ENCODE data around the gene CCM2. TPM values are rescaled to one million over a fixed set of nuclear protein-coding genes. Genes with fewer than 3 reads are reported as not detected.
"Not testable (repeated sequence)": the region's sequence is repeated elsewhere in the genome, so short reads cannot be mapped to it uniquely, and the experiment has no call there.

Gene CCM2
- polyA plus RNA-seq, 1 donor = 27.0 TPM

DNA sequence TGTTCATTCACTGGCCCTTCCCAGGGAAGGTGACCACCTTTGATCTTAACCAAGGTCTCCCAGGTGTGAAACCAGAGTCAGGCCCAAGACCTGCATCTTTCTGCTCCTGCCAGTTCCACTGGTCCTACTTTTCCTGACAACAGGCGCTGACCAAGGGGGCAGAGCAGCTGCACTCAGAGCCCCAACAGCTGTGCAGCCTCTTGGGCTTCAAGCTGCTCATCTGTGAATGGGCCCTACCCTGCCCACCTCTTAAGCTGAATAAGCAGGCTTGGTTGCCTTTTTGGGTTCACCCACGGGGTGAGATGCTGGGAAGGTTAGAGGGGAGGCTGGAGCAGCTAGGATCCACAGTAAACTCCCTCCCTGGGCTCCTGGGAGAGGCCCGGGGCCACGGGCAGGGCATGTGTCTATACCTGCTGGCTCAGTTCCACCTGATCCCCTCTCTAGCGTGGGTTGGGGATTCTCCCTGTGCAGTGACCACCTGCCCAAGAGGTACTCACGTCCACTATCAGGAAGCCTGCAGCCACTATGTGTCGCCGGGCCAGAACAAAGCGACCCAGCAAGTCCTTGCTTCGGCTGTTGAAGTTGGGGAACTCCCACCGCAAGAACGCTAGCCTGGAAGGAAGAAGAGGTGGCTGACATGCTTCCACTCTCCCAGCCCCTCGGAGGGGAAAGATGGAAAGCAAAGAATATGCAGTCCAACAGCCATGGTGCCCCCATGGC lies 100.9 kb downstream of the CCM2 start:
- no peak for DNase-seq

- DNase-seq = no peak
These were observed 101.7 kb downstream of the CCM2 start for GRCh38 chr7:45101748-45102147.

DNA sequence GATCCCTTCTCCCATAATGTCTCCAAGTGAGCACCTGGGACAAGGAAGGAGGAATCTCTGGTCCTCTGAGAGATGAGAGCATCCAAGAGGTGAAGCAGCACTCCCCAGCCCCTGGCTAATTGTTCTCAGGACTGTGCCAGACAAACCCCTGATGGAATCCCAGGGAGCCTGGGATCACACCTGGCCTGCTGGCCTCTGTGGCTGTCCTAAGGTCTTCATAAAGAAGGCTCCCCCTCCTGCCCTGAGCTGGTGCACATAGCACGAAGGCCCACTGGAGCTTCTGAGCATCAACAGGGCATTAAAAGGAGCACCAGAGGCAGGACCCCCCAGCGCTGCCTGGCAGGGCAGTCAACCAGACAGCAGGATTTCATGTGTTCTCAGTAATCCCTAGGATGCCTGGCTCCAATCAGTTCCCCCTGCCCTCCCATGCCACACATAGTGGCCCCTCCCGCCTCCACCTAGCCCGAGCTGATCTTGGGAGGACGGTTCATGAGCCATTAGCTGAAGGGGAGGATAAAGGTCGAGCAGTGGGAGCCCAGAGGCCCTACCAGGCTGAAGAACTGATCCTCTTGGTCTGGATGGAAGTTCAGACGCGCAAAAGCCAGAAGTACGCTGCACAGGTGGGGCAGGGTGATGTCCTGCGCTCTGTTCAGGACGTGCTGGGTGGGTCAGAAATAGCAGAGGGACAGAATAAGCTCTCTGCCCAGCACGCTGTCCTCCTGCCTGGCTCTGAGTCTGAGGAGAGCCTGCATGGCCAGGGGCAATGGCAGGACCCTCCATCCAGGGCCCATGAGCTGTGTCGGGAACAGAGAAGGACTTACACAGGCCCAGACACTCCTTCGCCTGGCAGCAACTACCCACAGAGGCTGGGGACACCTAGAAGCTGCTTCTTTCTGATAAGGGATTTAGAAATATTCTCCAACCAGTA lies 103.0 kb downstream of the CCM2 start:
- DNase-seq = no peak

DNA sequence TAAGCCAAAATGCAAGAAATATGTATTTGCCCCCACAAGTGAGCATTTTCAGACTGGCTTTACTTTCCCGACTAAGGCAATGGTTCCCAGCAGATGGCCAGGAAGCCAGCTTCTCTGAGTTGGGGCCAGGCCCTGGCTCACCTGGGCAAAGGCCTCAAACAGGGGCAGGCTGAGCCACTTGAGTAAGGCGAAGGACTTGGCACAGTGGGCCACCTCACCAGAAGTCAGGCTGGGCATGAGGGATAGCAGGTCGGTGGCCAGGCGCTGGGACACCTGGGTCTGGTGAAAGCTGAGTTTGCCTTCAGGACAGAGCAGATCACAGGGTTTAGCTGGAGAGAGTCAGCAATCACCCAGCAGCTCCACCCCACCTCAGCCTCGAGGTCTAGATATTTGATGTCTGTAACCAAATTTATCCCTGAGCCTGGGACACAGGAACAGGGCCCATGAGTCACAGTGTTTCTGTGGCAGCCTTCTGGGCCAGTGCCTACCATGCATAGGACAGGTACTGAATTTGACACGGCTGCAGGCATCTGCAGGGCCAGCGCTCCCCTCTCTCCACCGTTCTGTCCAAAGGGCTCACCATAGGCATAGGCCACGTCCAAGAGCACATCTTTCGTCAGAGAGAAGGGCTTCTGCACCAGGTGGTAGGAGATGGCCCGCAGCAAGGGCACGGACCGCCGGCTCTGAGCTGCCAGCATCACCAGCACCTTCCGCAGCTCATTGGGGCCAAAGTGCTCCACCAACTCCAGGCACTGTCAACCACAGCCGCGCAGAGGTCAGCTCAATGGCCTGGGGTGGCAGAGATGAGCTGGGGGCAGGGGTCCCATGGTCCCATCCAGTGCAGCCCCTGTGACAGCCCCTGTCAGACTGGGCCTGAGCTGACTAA lies 104.2 kb downstream of the CCM2 start:
- DNase-seq = no peak

DNA sequence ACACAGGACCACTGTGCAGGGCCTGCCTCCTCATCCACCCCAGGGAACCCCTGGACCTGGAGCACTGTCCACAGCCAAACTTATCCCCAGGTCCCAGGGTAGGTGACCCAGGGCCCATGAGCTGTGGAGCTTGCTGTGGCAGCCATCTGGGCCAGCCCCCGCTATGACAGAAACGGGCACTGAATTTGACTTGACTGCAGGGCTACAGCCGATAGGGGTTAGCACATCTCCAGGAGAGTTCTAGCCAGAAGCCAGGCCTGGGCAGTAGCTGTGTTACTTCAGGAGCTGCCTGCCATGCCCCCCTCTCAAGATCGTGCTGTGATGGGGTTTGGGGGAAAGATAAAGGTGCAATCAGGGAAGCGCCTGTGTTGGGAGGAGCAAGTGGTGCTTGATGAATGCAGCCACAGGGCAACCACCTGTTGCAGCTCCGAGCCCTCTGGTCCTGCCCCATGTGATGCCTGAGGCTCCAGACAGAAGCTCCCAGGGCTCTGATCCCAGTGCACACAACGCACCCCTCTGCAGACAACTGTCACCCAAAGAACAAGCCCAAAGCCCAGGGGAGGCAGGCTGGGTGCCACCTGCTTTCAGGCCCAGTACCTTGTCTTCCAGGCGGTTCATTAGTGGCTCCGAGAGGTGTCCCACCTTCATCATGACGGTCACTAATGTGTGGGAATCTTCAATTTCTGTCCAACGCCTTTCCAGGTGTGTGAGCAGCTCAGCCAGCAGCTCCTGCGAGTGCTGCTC lies 105.0 kb downstream of the CCM2 start:
- DNase-seq = no peak

GRCh38 chr7:45105588-45106188 lies 105.7 kb downstream of the CCM2 start:
- no peak for DNase-seq

DNA sequence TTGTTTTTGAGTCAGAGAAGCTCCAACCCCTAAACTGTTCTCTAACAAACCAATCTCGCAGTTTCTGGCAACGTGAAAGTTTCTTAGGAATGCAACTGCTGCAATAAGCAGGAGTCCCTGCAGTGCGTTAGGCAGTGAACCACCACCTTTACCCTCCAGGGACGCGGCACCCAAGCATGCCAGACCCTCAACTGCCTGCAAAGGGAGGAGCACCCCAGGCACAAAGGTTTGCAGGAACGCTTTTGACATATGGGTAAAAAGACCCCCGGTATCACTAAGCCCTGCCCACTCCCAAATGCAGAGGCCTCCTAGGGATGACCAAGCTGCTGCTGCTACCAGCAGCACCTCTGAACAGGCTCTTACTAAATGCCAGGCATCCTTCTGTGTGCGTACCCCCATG lies 106.8 kb downstream of the CCM2 start:
- DNase-seq = no peak

- DNase-seq = no peak
These were observed 107.4 kb downstream of the CCM2 start for GRCh38 chr7:45107356-45107755.

- no peak for DNase-seq
These were observed 108.9 kb downstream of the CCM2 start for GRCh38 chr7:45108863-45109262.

- DNase-seq = peak; percentile 96
These were observed 111.6 kb downstream of the CCM2 start, which contains the start of gene TBRG4 for GRCh38 chr7:45111298-45112223. TBRG4 (minus strand) TSS chr7:45111697; CDS start chr7:45109237, 2,460 bp downstream.

DNA sequence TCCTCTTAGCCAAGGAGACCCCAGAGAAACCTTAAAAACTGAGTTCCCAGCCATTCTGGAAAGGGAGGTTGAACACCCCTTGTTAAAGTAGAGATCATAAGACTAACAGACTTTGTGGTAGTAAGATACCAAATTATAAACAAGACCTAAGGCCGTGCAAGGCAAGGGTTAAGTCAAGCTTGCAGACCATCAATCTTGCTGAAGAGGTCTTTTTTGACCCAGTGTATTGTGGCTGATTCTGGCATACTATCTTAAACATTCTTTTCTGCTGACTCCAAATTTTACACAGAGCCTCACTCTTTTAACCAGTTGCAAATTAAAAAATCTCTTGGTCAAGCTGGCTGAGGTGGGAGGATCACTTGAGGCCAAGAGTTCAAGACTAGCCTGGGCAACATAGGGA lies 112.6 kb downstream of the CCM2 start:
- DNase-seq = no peak

DNA sequence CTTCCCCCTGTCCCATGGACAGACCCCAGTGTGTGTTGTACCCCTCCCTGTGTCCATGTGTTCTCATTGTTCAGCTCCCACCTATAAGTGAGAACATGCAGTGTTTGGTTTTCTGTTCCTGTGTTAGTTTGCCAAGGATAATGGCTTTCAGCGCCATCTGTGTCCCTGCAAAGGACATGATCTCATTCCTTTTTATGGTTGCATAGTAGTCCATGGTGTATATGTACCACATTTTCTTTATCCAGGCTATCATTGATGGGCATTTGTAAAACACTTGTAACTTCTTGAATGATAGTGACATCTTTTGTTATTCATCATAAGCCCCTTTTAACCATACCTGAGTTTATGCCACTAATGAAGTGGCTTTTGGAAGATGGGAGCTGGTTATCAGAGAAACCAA lies 114.3 kb downstream of the CCM2 start:
- not testable (repeated sequence) for DNase-seq

DNA sequence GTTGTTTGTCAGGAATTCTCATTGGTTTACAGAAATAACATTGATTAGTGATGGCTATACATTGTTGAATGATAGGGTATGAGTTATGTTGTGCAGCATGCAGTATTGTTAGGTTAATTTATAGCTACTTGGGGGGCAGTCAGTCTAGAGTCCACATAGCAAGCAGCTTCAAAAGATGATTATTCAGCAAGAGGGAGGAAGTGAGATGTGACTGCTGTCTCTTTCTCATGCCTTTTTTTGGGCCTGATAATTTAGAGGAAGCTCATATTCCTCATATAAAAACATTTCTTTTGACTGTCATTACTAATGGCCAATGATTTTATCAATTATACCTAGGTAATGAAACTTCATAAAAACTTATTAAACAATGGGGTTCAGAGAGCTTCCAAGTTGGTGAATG lies 114.9 kb downstream of the CCM2 start:
- DNase-seq = no peak

GRCh38 chr7:45116048-45116447 lies 116.0 kb downstream of the CCM2 start:
- DNase-seq = no peak

GRCh38 chr7:45117582-45117981 lies 117.6 kb downstream of the CCM2 start:
- no peak for DNase-seq

- no peak for DNase-seq
These were observed 118.3 kb downstream of the CCM2 start for GRCh38 chr7:45118292-45118691.

DNA sequence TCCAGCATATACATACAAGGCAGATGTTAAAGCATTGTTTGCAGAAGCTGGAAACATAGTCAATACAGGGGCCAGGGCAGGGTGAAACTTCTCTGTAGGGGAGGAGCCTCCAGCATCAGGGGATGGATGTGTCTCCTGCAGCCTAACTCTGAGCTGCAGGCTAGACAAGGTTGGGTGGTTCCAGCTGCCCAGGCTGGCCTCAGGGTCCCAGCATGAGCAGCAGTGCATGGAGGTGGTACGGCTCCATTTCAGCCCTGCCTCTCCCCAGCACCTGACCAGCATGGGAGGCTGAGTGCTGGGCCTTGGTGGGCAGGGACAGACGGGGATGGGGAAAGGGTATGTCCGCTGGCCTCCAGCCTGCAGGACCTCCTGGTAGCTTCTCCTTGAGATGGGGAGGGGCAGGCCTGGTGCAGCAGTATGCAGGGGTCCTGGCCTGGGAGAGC lies 118.9 kb downstream of the CCM2 start:
- no peak for DNase-seq

- DNase-seq = no peak
These were observed 119.5 kb downstream of the CCM2 start for GRCh38 chr7:45119550-45119949.

DNA sequence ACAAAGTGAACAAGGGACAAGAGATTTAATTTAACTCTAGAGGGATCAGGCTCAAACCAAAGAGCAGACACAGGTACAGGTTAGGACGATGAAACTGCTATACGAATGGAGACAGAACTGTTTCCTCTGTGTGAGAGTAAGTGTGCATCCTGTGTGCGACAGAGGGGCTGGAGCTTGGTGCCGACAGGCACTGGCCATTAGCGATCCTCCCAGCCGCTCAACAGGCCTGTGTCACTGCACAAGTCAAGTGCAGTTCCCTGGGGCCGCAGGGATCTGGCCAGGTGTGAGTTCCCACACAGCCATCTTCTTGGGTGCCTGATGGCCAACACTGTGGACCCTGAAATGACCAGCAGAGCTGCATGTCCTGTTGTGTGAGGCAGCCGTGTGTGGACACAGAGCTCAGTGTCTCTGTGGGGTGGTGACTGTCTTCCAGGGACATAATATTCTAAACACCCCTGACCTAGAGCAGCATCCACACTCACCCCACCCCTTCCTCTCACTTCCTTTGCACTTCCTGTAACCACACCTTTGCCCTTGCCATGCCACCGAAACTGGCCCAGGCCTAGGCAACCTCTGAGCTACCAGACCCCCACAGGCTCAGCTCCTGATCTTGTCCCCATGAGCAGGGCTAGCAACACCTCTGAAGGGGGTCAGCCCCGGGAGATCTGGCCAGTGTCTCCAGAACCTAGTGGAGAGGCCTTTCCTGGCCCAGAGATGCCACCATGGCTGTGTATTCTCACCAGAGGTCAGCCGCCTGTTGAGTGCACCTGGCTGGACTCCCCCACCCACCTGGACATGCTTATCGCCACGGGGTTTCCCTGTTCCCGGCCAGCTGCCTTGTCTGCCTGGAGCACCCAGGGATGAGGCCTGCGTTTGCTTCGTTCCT lies 123.2 kb downstream of the CCM2 start:
- no peak for DNase-seq

Measured in left kidney (tissue), 2 donors.